Measurements from ENCODE around the gene IL1R1. TPM values are rescaled to one million over a fixed set of nuclear protein-coding genes. Genes with fewer than 3 reads are reported as not detected.

The IL1R1 gene
- total RNA-seq, 1 donor from 2014 or later, result 0.17 TPM

DNA sequence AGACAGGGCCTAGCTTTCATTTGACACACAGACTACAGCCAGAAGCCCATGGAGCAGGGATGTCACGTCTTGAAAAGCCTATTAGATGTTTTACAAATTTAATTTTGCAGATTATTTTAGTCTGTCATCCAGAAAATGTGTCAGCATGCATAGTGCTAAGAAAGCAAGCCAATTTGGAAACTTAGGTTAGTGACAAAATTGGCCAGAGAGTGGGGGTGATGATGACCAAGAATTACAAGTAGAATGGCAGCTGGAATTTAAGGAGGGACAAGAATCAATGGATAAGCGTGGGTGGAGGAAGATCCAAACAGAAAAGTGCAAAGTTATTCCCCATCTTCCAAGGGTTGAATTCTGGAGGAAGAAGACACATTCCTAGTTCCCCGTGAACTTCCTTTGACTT is 36.5 kb downstream of the IL1R1 start:
- Mint-ChIP-seq H3K36me3 (ENCODE audit: unreplicated experiment) (no peaks in the 10 kb centered on the region), H3K27ac (ENCODE audit: unreplicated experiment) (no peak overlapping the region), H3K9me3 (ENCODE audit: unreplicated experiment) (no peaks in the 10 kb centered on the region), H3K4me3 (ENCODE audit: unreplicated experiment) (no peak overlapping the region), H3K27me3 (ENCODE audit: unreplicated experiment) (peaks cover 2% of the 10 kb centered on the region), H3K4me1 (ENCODE audit: low read depth, unreplicated experiment) (peaks cover 9% of the 10 kb centered on the region)
- DNase-seq, result no peak
- TF ChIP-seq CTCF (IDR thresholded peaks at IDR 0.05; ENCODE audit: partially characterized antibody, unreplicated experiment), result no peak

- Mint-ChIP-seq H3K9me3 (ENCODE audit: unreplicated experiment) (no peaks in the 10 kb centered on the region), H3K27me3 (ENCODE audit: unreplicated experiment) (peaks cover 2% of the 10 kb centered on the region), H3K4me3 (ENCODE audit: unreplicated experiment) (no peak overlapping the region), H3K27ac (ENCODE audit: unreplicated experiment) (no peak overlapping the region), H3K4me1 (ENCODE audit: low read depth, unreplicated experiment) (peaks cover 9% of the 10 kb centered on the region), H3K36me3 (ENCODE audit: unreplicated experiment) (no peaks in the 10 kb centered on the region)
- DNase-seq, result no peak
- TF ChIP-seq CTCF (IDR thresholded peaks at IDR 0.05; ENCODE audit: partially characterized antibody, unreplicated experiment), result no peak
Observed at GRCh38 chr2:102179788-102180686, 37.5 kb downstream of the IL1R1 start.

DNA sequence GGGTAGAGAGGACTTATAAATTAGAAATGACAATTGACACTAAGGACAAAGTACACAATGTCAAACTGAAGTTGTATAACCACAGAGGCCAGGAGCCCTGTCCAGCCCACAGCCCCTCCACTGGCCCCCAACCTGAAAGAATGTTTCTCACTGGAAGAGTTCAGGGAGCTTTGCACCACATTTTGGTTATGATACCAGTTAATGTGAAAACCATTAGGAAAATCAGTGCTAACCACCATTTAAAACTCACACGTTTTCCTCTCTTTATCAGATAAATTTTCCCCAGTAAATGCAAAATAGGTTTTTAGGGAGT is 38.1 kb downstream of the IL1R1 start:
- DNase-seq, result no peak
- TF ChIP-seq CTCF (IDR thresholded peaks at IDR 0.05; ENCODE audit: partially characterized antibody, unreplicated experiment), result no peak
- no peaks in the 10 kb centered on the region for H3K36me3 Mint-ChIP-seq (ENCODE audit: unreplicated experiment)
- no peak overlapping the region for H3K27ac Mint-ChIP-seq (ENCODE audit: unreplicated experiment)
- H3K4me3 Mint-ChIP-seq (ENCODE audit: unreplicated experiment), result no peak overlapping the region
- no peaks in the 10 kb centered on the region for H3K9me3 Mint-ChIP-seq (ENCODE audit: unreplicated experiment)
- H3K27me3 Mint-ChIP-seq (ENCODE audit: unreplicated experiment), result peaks cover 2% of the 10 kb centered on the region
- H3K4me1 Mint-ChIP-seq (ENCODE audit: low read depth, unreplicated experiment), result peaks cover 9% of the 10 kb centered on the region

- H3K27ac Mint-ChIP-seq (ENCODE audit: unreplicated experiment), result no peak overlapping the region
- H3K36me3 Mint-ChIP-seq (ENCODE audit: unreplicated experiment), result no peaks in the 10 kb centered on the region
- H3K4me3 Mint-ChIP-seq (ENCODE audit: unreplicated experiment), result no peak overlapping the region
- no peak for TF ChIP-seq CTCF (IDR thresholded peaks at IDR 0.05; ENCODE audit: partially characterized antibody, unreplicated experiment)
- no peak for DNase-seq
- H3K27me3 Mint-ChIP-seq (ENCODE audit: unreplicated experiment), result peaks cover 4% of the 10 kb centered on the region
- H3K9me3 Mint-ChIP-seq (ENCODE audit: unreplicated experiment), result no peaks in the 10 kb centered on the region
- peaks cover 9% of the 10 kb centered on the region for H3K4me1 Mint-ChIP-seq (ENCODE audit: low read depth, unreplicated experiment)
Observed at GRCh38 chr2:102181376-102181775, 38.8 kb downstream of the IL1R1 start.

DNA sequence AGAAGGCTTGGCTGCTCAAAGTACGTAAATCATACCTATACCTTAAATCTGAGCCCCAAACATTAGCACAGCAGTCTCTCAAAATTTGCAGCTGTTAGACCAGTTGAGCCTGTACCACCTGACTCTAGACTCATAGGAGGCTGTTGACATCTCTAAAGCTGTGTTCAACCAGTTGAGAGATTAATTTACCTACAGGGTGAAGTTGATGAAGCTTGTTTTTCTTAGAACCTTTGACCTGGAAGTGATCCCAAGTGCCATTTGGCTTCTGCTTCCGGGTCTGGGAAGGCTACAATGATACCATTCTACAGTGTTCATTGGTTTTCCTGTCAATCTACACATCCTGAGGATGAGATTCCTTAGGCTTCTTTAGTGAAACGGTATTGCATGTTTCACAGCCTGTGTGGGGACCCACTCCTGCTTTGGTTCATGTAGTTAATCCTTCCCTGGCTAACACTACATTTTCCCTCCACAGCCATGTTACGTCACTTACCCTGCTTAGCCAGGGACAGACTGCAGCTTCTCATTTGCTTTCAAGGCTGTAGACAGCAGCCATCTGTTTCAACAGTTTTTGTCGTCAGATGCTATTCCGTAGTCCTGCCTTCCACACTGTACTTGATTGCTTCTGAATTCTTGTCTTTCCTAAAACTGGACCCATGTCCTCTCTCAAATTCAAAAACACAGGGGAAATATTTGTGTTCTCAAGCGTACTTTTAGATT is 39.5 kb downstream of the IL1R1 start:
- no peaks in the 10 kb centered on the region for H3K36me3 Mint-ChIP-seq (ENCODE audit: unreplicated experiment)
- no peaks in the 10 kb centered on the region for H3K9me3 Mint-ChIP-seq (ENCODE audit: unreplicated experiment)
- DNase-seq, result no peak
- H3K4me1 Mint-ChIP-seq (ENCODE audit: low read depth, unreplicated experiment), result peaks cover 9% of the 10 kb centered on the region
- no peak for TF ChIP-seq CTCF (IDR thresholded peaks at IDR 0.05; ENCODE audit: partially characterized antibody, unreplicated experiment)
- H3K4me3 Mint-ChIP-seq (ENCODE audit: unreplicated experiment), result no peak overlapping the region
- H3K27me3 Mint-ChIP-seq (ENCODE audit: unreplicated experiment), result peaks cover 9% of the 10 kb centered on the region
- peak overlapping the region; percentile 22 for H3K27ac Mint-ChIP-seq (ENCODE audit: unreplicated experiment)
